Measurements from ENCODE around the gene SLIT3. TPM values are rescaled to one million over a fixed set of nuclear protein-coding genes. Genes with fewer than 3 reads are reported as not detected.

SLIT3 gene
- total RNA-seq, 1 experiment from 2014 or later, result 0.92 TPM

- H2BK15ac ChIP-seq (ENCODE audit: low read depth, low read length), result no peak overlapping the region
- Mint-ChIP-seq H3K4me1 (peaks cover 21 to 28% of the 10 kb centered on the region in 2 experiments), H3K9me3 (no peaks in the 10 kb centered on the region), H3K27ac (no peak overlapping the region), H3K36me3 (ENCODE audit: insufficient read depth in 1 of 3, low read depth in 3 of 3) (peaks cover 0 to 2% (median 0%) of the 10 kb centered on the region in 3 experiments; a peak in 2 of 7 replicates), H3K4me3 (no peak overlapping the region), H3K27me3 (ENCODE audit: low read depth) (peaks cover 7% of the 10 kb centered on the region)
- no peak overlapping the region for H2BK12ac ChIP-seq (ENCODE audit: insufficient read length, low read depth, low read length)
- H2BK120ac ChIP-seq (ENCODE audit: low read depth, low read length, poor library complexity, severe bottlenecking), result no peak overlapping the region
- no peak for DNase-seq
- no peak overlapping the region for H3K23ac ChIP-seq (ENCODE audit: insufficient read length, low read depth, low read length)
- no peaks in the 10 kb centered on the region for H3K27me3 ChIP-seq (ENCODE audit: insufficient read depth, low read length)
- H3T11ph ChIP-seq (ENCODE audit: low read length), result no peak overlapping the region
- H3K27ac ChIP-seq (ENCODE audit: insufficient read length, low read depth, low read length), result no peak overlapping the region
- H3K4me1 ChIP-seq (ENCODE audit: insufficient read depth, low read length), result no peaks in the 10 kb centered on the region; the same call in 1 of the 2 replicates
- no peak overlapping the region for H2BK20ac ChIP-seq (ENCODE audit: low read depth, low read length, poor library complexity, severe bottlenecking)
- WGBS (ENCODE audit: extremely low coverage, insufficient read length, low lambda C conversion rate), result no CpG with 5 or more reads among the region's 3 CpGs
- H4K5ac ChIP-seq (ENCODE audit: insufficient read length, low read depth, low read length), result no peak overlapping the region
- no peaks in the 10 kb centered on the region for H3K9me3 ChIP-seq (ENCODE audit: control insufficient read depth, low read depth, low read length)
- no peak overlapping the region for H4K91ac ChIP-seq (ENCODE audit: insufficient read length, low read depth, low read length)
- no peak overlapping the region for H2BK5ac ChIP-seq (ENCODE audit: insufficient read length, low read length)
- no peaks in the 10 kb centered on the region for H4K20me1 ChIP-seq (ENCODE audit: control insufficient read depth, insufficient read depth, insufficient read length)
- H3K79me2 ChIP-seq (ENCODE audit: insufficient read depth, low read length), result no peaks in the 10 kb centered on the region
- no peak overlapping the region for H3K4ac ChIP-seq (ENCODE audit: low read depth, low read length)
- H2AFZ ChIP-seq (ENCODE audit: low read length), result no peak overlapping the region
- no peak for TF ChIP-seq CTCF (conservative IDR thresholded peaks at IDR 0.05)
- H3K56ac ChIP-seq (ENCODE audit: insufficient read length, low read depth, low read length), result no peak overlapping the region
- no peaks in the 10 kb centered on the region for H3K79me1 ChIP-seq (ENCODE audit: insufficient read depth, low read depth, low read length, poor library complexity, severe bottlenecking)
- H3K4me2 ChIP-seq (ENCODE audit: insufficient read depth, insufficient read length, low read length), result no peak overlapping the region
- H4K8ac ChIP-seq (replicated peaks; ENCODE audit: insufficient read length, low read depth, low read length), result no peak overlapping the region
- H3K14ac ChIP-seq (ENCODE audit: insufficient read depth, low read length), result no peak overlapping the region
- no peaks in the 10 kb centered on the region for H3K23me2 ChIP-seq (ENCODE audit: insufficient read length, low read depth, low read length, poor library complexity, severe bottlenecking)
- no peak overlapping the region for H3K18ac ChIP-seq (ENCODE audit: insufficient read length, low read depth, low read length)
- H3K9ac ChIP-seq (ENCODE audit: extremely low read depth, insufficient read length, low read length), result no peak overlapping the region
- no peak overlapping the region for H2AK5ac ChIP-seq (ENCODE audit: insufficient read length, low read length)
Observed at GRCh38 chr5:169052207-169052606, 248.7 kb downstream of the SLIT3 start.
